ENCODE data around the gene MGA. TPM values are rescaled to one million over a fixed set of nuclear protein-coding genes. Genes with fewer than 3 reads are reported as not detected.

The MGA gene
- total RNA-seq, 1 donor from 2014 or later = 58.3 TPM

DNA sequence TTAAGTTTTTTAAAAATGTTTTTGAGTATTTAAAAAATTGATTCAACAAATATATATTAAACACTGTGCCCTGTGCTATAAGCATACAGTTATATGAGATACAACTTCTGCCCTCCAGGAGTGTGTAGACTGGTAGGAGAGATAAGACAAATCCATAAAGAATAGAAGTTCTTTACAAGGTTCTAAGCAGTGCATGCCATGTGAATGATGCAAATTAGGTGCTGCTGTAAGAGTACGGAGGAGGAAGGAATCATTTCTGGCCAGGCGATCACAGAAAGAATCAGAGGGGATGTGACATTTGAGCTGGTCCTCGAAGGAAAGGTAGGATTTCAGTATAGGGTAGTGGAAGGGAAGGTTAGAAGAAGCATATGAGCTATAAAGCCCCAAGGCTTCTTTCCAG is 128.1 kb downstream of the MGA start:
- TF ChIP-seq, protein P1, sequence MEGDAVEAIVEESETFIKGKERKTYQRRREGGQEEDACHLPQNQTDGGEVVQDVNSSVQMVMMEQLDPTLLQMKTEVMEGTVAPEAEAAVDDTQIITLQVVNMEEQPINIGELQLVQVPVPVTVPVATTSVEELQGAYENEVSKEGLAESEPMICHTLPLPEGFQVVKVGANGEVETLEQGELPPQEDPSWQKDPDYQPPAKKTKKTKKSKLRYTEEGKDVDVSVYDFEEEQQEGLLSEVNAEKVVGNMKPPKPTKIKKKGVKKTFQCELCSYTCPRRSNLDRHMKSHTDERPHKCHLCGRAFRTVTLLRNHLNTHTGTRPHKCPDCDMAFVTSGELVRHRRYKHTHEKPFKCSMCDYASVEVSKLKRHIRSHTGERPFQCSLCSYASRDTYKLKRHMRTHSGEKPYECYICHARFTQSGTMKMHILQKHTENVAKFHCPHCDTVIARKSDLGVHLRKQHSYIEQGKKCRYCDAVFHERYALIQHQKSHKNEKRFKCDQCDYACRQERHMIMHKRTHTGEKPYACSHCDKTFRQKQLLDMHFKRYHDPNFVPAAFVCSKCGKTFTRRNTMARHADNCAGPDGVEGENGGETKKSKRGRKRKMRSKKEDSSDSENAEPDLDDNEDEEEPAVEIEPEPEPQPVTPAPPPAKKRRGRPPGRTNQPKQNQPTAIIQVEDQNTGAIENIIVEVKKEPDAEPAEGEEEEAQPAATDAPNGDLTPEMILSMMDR (IDR thresholded peaks at IDR 0.05) = no peak
- Mint-ChIP-seq H3K9me3 (no peaks in the 10 kb centered on the region), H3K4me3 (no peak overlapping the region), H3K4me1 (peaks cover 54% of the 10 kb centered on the region), H3K36me3 (ENCODE audit: low read depth) (peaks cover 2% of the 10 kb centered on the region), H3K27me3 (no peaks in the 10 kb centered on the region), H3K27ac (no peak overlapping the region)
- DNase-seq (no peak), ATAC-seq (ENCODE audit: low read depth) (peak; percentile 21)
- POLR2A ChIA-PET = interaction anchor here (1.8 kb wide), 1 partner anchor 14 kb away, joined by 13 read pairs; the partner anchor contains the start of gene MAPKBP1
- CTCF ChIA-PET = interaction anchor here (3.0 to 4.2 kb wide), 2 partner anchors 15 to 23 kb away, joined by 18 to 19 read pairs; partner anchors contain the start of gene MAPKBP1
- intact Hi-C loops (cut with micrococcal nuclease) = loop anchor here (1.0 to 2.0 kb wide), 2 partner anchors 14 to 23 kb away; partner anchors contain the start of gene MAPKBP1

DNA sequence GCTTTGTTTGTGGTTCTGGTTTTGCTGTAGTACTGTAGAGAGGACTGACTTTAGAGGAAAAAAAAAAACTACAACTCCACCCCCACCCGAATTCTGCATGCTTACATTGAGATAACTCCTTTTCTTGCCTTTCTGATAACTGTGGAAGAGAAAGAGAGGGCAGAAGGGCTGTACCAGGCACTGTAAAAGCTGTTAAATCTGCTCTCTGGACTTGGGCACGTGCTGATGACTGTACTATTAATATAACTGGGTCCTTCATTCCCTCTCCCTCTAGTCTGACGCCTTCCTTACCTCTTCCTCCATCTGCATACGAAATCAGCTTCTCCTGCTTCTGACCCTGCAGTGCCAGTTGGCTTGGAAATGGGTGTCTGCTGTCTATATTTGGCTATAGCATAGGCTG is 129.0 kb downstream of the MGA start:
- intact Hi-C loops (cut with micrococcal nuclease) = loop anchor here (2.0 kb wide), 1 partner anchor 22 kb away; no protein-coding TSS in a partner anchor
- no peaks in the 10 kb centered on the region for H3K9me3 Mint-ChIP-seq
- no peak overlapping the region for H3K4me3 Mint-ChIP-seq
- H3K36me3 Mint-ChIP-seq (ENCODE audit: low read depth) = no peaks in the 10 kb centered on the region
- no peak overlapping the region for H3K27ac Mint-ChIP-seq
- peaks cover 45% of the 10 kb centered on the region for H3K4me1 Mint-ChIP-seq
- DNase-seq (no peak), ATAC-seq (ENCODE audit: low read depth) (no peak)
- POLR2A ChIA-PET = interaction anchor here (1.8 kb wide), 1 partner anchor 15 kb away, joined by 13 read pairs; the partner anchor contains the start of gene MAPKBP1
- CTCF ChIA-PET = interaction anchor here (3.0 to 4.2 kb wide), 2 partner anchors 16 to 22 kb away, joined by 18 to 19 read pairs; partner anchors contain the start of gene MAPKBP1
- H3K27me3 Mint-ChIP-seq = no peaks in the 10 kb centered on the region
- TF ChIP-seq, protein P1 (IDR thresholded peaks at IDR 0.05) = no peak

DNA sequence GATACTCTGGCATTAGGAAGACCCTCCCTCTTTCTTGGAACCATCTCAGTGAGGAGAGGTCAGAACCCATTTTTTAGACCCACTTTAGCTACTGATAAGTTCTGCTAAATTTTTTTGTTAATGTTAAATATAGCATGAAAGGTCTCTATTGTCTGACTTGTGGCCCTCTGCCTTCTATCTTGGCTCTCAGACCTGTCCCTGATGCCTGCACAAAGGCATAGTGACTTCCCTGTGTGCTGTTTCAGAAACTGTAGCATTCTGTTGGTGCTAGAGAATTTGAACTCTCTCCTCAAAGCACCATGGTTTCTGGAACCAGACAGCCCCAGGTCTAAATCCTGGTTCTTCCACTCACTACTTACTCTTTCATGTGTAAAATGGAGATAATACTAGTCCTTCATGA is 129.5 kb downstream of the MGA start:
- Mint-ChIP-seq H3K36me3 (ENCODE audit: low read depth) (no peaks in the 10 kb centered on the region), H3K27me3 (no peaks in the 10 kb centered on the region), H3K4me1 (peaks cover 46% of the 10 kb centered on the region), H3K27ac (no peak overlapping the region), H3K9me3 (no peaks in the 10 kb centered on the region), H3K4me3 (no peak overlapping the region)
- DNase-seq (no peak), ATAC-seq (ENCODE audit: low read depth) (no peak)
- ChIA-PET CTCF (interaction anchor here (3.0 to 4.2 kb wide), 2 partner anchors 16 to 22 kb away, joined by 18 to 19 read pairs; partner anchors contain the start of gene MAPKBP1), POLR2A (interaction anchor here (1.8 kb wide), 1 partner anchor 15 kb away, joined by 13 read pairs; the partner anchor contains the start of gene MAPKBP1)
- intact Hi-C loops (cut with micrococcal nuclease) = loop anchor here (2.0 kb wide), 1 partner anchor 21 kb away; no protein-coding TSS in a partner anchor
- TF ChIP-seq, protein P1 (IDR thresholded peaks at IDR 0.05) = no peak

DNA sequence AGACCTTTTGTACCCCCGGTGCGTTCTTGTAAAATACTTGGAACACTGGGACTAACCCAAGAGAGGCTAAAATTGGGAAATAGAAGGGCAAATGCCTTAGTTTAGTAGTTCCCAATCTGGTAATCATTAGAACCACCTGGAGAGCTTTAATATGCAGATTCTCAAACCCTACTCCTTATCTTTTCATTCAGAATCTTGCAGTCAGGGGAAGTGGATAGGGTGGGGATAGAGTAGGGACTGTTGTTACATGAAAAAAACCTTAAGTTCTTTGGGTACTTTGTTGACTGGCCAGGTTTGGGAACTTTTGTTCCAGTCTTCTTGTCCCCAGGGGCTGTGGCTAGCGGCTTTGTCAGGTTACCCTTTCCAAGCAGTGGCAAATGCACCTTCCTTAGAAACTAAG is 130.0 kb downstream of the MGA start:
- H3K4me3 Mint-ChIP-seq = no peak overlapping the region
- intact Hi-C loops (cut with micrococcal nuclease) = no loop called here
- no peak for DNase-seq
- H3K4me1 Mint-ChIP-seq = peaks cover 52% of the 10 kb centered on the region
- no peak for ATAC-seq (ENCODE audit: low read depth)
- ChIA-PET CTCF (interaction anchor here (4.2 kb wide), 1 partner anchor 21 kb away, joined by 18 read pairs; no protein-coding TSS in a partner anchor), POLR2A (interaction anchor here (1.8 kb wide), 1 partner anchor 16 kb away, joined by 13 read pairs; the partner anchor contains the start of gene MAPKBP1)
- TF ChIP-seq, protein P1 (IDR thresholded peaks at IDR 0.05) = no peak
- no peaks in the 10 kb centered on the region for H3K36me3 Mint-ChIP-seq (ENCODE audit: low read depth)
- H3K27ac Mint-ChIP-seq = no peak overlapping the region
- H3K9me3 Mint-ChIP-seq = no peaks in the 10 kb centered on the region
- no peaks in the 10 kb centered on the region for H3K27me3 Mint-ChIP-seq

DNA sequence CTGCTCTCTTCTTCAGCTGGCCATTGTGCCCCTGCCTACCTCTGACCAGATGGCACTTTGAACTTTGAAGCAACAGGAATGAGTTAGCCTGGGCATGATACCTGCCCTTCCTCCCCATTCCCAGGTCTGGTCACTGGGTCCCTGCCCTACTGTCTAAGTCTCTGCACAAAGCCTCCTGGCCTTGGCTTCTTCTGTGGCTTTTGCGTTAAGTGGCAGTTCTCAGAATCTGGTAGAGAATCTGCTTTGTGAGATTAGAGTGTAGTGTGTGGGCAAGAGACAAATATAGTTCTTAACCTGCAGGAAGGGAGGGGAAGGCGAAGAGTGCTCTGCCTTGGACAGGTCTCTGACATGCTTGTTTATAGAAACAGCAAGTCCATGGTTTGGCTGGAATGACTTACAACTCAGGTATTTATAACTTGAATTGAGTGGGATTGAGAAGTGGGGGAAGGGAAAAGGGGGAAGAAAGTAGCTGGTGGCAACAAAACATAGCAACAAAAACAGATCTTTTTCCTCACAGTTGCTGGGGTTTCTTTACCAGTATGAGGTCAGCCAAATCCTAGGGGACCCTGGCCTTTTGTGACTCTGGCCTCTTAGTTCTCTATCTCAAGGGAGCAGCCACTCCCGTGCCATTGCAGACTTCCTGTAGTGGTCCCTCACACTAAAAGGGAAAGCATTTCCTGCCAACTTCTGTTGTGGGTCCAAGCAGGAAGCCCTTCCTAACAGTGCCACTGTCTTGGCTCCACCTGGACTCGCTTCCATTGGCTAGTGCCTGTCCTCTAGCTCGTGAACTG is 130.7 kb downstream of the MGA start:
- DNase-seq = no peak
- Mint-ChIP-seq H3K36me3 (ENCODE audit: low read depth) (no peaks in the 10 kb centered on the region), H3K4me1 (peaks cover 57% of the 10 kb centered on the region), H3K27me3 (no peaks in the 10 kb centered on the region), H3K9me3 (no peaks in the 10 kb centered on the region), H3K27ac (no peak overlapping the region), H3K4me3 (no peak overlapping the region)
- POLR2A ChIA-PET = no interaction called here
- TF ChIP-seq, protein P1 (IDR thresholded peaks at IDR 0.05) = no peak
- CTCF ChIA-PET = interaction anchor here (1.8 to 4.2 kb wide), 2 partner anchors 17 to 21 kb away, joined by 6 to 18 read pairs; partner anchors contain the start of gene MAPKBP1
- no peak for ATAC-seq (ENCODE audit: low read depth)
- intact Hi-C loops (cut with micrococcal nuclease) = no loop called here
